NOMO-1 treated with dmso at 0.1 percent for 144 hours (cell line): Measurements from ENCODE around the gene LIME1.

ENCODE experiments used
- DNase-seq: peaks from one replicate; lab custom pipeline; 2025; ENCODE audit not compliant: unreplicated experiment; lab: John Stamatoyannopoulos, UW

Gene LIME1, protein sequence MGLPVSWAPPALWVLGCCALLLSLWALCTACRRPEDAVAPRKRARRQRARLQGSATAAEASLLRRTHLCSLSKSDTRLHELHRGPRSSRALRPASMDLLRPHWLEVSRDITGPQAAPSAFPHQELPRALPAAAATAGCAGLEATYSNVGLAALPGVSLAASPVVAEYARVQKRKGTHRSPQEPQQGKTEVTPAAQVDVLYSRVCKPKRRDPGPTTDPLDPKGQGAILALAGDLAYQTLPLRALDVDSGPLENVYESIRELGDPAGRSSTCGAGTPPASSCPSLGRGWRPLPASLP

DNA sequence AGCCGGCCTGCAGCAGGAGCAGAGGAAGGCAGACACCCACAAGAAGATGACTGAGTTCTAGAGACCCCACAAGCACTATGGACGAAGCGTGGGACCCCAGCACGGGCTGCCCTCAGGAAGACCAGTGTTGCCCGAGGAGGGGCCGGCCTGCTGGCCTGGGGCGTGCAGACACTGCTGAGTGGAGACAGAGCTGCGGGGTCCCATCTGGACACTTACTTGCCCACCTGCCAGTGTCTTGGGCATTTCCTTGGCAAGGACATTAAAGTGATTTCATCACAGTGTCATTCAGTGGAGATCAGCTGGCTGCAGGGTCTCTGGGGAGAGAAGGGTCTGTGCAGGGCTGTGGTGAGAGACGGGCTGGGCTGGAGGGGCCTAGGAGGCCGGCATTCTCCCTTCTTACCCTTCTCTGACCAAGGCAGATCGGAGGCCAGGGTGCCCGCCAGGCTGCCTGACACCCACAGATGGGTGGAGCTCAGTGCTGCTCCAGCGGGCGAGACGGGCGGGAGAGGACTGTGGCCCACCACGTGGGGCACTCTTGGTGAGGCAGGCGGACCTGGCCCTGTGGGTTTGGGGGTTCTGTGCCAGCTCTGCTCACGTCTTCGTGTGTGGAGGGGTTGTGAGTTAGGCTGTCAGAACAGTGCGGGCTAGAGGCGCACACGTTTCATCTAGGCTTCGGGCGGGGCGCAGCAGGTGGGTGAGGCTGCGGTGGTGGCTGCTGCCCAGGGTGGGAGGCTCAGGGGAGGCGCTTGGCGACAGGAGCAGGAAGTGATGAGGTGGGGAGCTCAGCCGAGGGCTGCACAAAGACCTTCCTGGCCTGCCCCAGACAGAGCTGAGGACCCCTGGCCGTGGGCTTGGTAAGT, at the start of gene LIME1:
Gene LIME1, plus strand, starts transcription at position 806 of the 860 bp plus-strand sequence. CDS start 886 bp downstream, outside the sequence.
- no peak for DNase-seq

DNA sequence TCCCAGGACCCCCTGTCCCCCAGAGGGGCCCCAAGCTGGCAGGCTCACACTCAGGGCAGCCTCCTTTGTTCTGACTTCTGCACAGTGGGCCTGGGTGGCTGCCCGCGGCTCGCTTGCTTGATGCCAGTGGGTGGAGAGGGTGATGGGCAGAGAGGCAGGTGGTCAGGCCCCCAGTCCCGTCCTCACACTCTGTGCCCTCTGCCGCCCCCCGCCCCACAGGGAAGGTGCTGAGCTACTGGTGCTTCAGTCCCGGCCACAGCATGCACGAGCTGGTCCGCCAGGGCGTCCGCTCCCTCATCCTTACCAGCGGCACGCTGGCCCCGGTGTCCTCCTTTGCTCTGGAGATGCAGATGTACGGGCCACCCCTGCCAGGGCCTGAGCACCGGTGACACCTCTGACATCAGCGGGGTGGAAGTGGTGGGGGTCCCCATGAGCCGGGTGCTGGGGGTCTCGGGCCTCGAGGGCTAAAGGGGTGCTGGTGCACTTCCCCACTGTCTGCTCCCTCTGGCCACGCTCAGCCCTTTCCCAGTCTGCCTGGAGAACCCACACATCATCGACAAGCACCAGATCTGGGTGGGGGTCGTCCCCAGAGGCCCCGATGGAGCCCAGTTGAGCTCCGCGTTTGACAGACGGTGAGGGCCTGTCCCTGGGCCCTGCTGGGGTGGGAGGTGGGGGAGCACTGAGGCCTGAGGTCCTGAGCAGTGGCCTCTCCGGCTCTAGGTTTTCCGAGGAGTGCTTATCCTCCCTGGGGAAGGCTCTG, 48.9 kb upstream of the LIME1 start:
- no peak for DNase-seq

DNA sequence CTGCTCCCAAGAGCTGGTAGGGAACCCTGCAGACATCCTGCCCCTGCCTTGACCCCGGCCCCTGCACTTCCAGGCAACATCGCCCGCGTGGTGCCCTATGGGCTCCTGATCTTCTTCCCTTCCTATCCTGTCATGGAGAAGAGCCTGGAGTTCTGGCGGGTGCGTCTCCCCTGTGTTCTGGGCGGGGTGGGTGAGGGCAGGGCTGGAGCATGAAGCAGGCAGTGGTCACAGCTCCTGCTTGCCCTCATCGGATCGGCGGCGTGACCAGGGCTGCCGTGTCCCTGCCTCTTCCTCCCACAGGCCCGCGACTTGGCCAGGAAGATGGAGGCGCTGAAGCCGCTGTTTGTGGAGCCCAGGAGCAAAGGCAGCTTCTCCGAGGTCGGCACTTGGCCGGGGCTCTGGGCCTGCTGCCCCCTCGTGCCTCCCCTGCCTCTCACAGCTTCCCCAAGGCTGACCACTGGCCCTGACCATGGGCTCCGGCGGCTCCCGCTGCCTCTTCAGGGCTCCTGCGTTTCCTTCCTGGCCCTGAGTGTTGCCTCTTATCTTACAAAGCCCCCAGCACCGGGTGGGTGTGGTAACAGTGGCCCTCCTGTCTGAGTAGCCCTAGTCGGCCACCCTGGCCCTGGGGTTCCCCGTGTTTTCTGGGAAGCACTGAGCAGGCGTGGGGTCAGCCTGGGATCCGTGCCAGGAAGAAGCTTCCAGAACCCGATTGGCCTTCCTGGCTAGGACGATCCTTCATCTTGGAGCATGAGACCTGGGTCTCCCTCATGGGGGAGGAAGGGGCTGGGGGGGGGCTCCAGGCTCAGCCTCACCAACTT, 48.0 kb upstream of the LIME1 start:
- no peak for DNase-seq

- no peak for DNase-seq
Measured at GRCh38 chr20:63689046-63690002, 47.1 kb upstream of the LIME1 start.

GRCh38 chr20:63690003-63690897, 46.2 kb upstream of the LIME1 start:
- DNase-seq: no peak

DNA sequence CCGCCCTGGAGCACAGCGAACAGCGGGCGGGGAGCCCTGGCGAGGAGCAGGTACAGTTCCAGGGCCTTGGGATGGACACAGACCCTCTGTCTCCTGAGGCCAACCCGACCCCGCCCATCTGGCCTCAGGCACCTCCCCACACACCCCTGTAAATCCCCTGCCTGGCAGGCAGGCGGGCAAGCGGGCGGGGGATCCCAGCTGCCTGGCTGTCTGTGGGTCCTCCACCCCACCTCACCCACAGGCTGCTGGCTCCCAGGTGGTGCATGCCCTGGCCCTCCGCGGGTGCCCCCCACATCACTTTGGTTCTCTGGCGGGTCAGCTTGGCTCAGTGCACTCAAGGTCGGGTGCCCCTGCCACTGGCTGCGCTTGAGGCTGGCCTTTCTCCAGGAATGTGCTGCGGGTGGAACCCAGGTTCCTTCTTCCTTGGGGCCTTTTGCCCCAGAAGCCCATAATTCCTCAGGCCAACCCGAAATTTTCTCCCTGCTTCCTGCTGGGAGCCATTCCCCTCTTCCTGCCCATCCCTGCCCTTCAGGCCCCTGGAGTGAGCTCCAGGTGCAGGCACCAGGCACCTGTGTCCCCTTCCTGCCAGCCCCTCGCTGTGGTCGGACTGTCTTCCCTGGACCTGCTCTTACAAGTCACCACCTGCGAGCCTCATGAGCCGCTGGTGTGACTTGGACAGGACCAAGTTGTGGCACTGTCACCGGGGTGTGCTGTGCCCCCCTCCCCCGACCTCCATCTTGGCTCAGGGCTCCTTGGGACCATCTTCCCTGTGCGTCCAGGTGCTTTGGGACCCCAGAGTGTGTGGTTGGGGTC, 45.4 kb upstream of the LIME1 start:
- DNase-seq: no peak

DNA sequence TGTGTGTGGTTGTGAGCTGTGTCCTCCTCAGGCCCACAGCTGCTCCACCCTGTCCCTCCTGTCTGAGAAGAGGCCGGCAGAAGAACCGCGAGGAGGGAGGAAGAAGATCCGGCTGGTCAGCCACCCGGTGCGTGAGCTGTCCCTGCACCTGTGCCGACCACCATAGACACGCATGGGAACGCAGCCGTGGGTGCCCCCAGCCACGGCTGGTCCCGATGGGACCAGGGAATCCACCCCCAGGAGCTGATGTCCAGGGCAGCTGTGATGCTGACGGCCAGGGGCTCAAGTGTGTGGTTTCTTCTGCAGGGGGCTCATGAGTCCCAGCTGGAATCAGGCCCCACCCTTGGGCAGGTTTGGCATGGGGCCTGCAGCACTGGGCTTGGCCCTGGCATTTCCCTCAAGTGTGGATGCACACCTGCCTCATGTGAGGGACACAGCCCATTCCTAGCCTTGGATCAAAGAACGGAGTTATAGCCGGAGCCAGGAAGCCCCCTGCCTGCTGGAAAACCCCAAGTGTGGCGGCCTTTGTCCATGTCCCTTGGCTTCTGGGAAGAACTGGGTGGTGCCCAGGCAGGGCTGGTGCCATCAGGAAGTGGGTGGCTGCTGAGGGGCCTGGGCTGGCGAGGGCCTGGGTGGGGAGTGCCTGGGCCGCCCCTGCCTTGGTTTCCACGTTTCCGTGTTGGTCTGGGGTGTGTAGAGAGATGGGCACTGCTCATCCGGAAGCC, 44.6 kb upstream of the LIME1 start:
- no peak for DNase-seq

DNA sequence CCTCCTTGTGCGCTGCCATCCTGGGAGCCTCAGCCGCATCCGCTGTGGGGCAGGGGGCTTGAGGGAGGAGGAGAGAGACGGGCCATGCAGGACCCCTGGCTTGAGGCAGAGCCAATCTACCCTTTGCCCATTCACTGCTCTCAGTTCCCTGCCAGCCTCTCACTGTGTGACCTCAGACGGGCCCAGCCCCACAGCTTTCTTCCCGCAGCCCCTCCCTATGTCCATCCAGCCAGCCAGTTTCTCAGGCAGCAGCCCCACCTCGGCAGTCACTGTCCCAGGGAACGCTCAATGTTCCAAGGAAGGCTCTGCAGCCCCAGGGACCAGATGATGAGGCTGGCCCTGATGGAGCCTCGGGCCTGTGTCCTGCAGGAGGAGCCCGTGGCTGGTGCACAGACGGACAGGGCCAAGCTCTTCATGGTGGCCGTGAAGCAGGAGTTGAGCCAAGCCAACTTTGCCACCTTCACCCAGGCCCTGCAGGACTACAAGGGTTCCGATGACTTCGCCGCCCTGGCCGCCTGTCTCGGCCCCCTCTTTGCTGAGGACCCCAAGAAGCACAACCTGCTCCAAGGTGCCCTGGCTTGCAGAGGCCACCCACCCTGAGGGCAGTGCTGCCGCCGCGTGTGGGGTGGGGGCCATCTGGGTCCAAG, 43.9 kb upstream of the LIME1 start:
- no peak for DNase-seq

- no peak for DNase-seq
Measured at GRCh38 chr20:63693083-63693732, 43.3 kb upstream of the LIME1 start.

DNA sequence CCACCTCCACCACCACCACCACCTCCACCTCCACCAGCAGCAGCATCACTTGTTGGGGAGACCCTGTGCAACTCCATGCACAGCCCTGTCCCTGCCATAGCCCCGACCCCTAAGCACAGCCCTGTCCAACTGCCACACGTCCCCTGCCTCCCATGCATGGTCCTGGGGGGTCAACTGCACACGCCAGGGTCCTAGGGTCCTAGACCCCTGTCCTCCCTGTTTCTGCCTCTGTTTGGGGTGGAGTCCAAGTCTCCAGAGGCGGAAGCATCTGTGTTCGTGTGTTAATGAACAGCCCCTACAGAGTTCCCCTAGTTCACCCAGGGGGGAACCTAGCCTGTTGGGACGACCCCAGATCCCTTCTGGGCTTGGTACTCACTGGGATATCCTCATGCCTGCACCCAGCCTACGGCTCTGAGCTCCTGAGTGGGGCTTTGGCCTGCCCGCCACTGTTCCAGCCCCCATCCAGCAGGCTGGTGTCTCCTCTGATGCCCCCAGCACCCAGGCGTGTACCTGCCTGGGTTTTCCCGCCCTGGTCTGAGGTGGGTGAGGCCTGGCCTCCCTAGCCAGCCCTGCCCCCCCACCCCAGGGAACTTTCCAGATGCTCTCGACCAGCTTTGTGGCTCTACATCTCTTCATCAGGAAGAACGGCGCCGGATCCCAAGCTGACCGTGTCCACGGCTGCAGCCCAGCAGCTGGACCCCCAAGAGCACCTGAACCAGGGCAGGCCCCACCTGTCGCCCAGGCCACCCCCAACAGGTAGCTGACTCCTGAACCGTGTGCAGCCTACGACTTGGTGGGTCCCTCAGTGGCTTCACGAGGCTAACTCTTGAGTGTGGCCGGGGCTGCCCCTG, 42.5 kb upstream of the LIME1 start:
- DNase-seq: no peak

DNA sequence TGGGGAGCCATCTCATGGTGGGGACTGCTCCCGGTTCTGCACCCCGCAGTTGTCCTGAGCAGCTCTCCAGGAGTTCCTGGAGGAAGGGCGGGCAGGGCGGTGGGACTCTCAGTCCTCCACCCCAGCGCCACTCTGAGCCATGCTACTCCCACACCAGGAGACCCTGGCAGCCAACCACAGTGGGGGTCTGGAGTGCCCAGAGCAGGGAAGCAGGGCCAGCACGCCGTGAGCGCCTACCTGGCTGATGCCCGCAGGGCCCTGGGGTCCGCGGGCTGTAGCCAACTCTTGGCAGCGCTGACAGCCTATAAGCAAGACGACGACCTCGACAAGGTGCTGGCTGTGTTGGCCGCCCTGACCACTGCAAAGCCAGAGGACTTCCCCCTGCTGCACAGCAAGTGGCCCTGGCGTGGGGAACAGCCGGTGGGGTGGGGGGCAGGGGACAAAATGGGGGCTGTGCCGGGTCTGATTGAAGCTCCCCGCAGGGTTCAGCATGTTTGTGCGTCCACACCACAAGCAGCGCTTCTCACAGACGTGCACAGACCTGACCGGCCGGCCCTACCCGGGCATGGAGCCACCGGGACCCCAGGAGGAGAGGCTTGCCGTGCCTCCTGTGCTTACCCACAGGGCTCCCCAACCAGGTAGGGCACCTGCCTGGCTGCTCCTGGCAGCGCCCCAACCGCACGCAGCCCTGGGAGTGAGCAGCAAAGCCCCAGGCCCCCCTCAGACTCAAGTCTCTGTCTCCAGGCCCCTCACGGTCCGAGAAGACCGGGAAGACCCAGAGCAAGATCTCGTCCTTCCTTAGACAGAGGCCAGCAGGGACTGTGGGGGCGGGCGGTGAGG, 41.7 kb upstream of the LIME1 start:
- DNase-seq: no peak

DNA sequence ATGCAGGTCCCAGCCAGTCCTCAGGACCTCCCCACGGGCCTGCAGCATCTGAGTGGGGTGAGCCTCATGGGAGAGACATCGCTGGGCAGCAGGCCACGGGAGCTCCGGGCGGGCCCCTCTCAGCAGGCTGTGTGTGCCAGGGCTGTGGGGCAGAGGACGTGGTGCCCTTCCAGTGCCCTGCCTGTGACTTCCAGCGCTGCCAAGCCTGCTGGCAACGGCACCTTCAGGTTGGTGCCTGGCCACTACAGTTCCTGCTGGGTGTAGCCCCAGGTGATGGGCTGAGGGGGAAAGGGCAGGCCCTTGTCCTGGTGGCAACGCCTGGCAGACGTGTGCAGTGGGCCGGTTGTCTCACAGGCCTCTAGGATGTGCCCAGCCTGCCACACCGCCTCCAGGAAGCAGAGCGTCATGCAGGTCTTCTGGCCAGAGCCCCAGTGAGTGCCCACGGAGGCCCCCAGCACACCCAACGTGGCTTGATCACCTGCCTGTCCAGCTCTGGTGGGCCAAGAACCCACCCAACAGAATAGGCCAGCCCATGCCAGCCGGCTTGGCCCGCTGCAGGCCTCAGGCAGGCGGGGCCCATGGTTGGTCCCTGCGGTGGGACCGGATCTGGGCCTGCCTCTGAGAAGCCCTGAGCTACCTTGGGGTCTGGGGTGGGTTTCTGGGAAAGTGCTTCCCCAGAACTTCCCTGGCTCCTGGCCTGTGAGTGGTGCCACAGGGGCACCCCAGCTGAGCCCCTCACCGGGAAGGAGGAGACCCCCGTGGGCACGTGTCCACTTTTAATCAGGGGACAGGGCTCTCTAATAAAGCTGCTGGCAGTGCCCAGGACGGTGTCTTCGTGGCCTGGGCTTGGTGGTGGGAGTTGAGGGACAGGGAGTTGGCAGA, 40.8 kb upstream of the LIME1 start:
- DNase-seq: no peak

DNA sequence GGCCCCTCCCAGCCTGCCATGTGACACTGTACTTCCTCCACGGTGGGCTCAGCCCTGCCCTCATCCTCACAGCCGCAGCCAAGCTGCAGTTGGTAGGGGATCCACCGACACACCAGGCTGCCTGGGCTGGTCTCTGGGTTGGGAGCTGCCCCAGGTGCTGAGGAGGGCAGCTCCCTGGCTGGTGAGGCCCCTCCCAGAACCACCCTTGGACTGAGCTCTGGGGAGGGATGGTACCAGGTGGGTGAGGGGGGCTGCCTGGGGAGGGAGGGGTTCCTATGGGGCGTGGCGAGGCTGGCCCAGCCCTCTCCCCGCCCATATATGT, 40.2 kb upstream of the LIME1 start:
- no peak for DNase-seq
